B cell (primary cell): Measurements from ENCODE around the gene RPS5. TPM values are rescaled to one million over a fixed set of nuclear protein-coding genes. Genes with fewer than 3 reads are reported as not detected.

ENCODE experiments used
- ATAC-seq: fragments of 200-7000 bp; cut with Tn5 transposase; one replicate; pipeline ENCODE4 v1.10.0; 2021; ENCODE audit warnings: low read depth, mild to moderate bottlenecking, moderate number of reproducible peaks, moderate library complexity
- CTCF ChIA-PET: fragments of 350-600 bp; sonication (Branson Sonifier 250); formaldehyde crosslinking; loops from one replicate; lab custom pipeline; 2021; ENCODE audit warnings: antibody characterized with exemption, inconsistent platforms; lab: Charles Lee
- POLR2A ChIA-PET: fragments of 350-600 bp; sonication (Branson Sonifier 250); formaldehyde crosslinking; loops from one replicate; lab custom pipeline; 2021; ENCODE audit warnings: antibody characterized with exemption; lab: Charles Lee
- DNase-seq: peaks from one replicate; pipeline ENCODE4 v3.0.0; 2013
- H2AFZ ChIP-seq: 2 replicates; pipeline ENCODE4 v1.6.1; 2012; ENCODE audit warnings: mild to moderate bottlenecking, low read depth, low read length; ENCODE audit not compliant: insufficient read depth, poor library complexity, severe bottlenecking
- H3K27ac ChIP-seq, 2 donors: 1 replicate in 1 of 2; 2 replicates in 1 of 2; pipeline ENCODE4 v1.5.1; 2012 to 2013; ENCODE audit warnings: low read length in 2 of 2, mild to moderate bottlenecking in 2 of 2, moderate library complexity in 1 of 2
- H3K27me3 ChIP-seq, 4 experiments: fragments of 200-600 bp in 1 of 4; sonication (generic) in 1 of 4; replicated peaks in 1 of 4; 1 replicate in 2 of 4; 2 replicates in 2 of 4; pipeline versions ENCODE4 v1.6.1 to v1.7.0; 2013 to 2016; ENCODE audit warnings: low read length in 3 of 4, mild to moderate bottlenecking in 2 of 4, mixed read lengths in 1 of 4, moderate library complexity in 1 of 4; ENCODE audit not compliant: insufficient read depth in 4 of 4, control insufficient read depth in 3 of 4; ENCODE audit errors: control extremely low read depth in 1 of 4
- H3K36me3 ChIP-seq, 2 experiments: replicated peaks in 1 of 2; 1 replicate in 1 of 2; 2 replicates in 1 of 2; pipeline versions ENCODE4 v1.6.1 to v1.7.1; 2013; ENCODE audit warnings: low read length in 1 of 2; ENCODE audit not compliant: insufficient read depth in 2 of 2, control insufficient read depth in 1 of 2; ENCODE audit errors: control extremely low read depth in 1 of 2, extremely low read depth in 1 of 2
- H3K4me1 ChIP-seq, 2 donors: fragments of 200-600 bp in 1 of 2; sonication (generic) in 1 of 2; 1 replicate in 1 of 2; 2 replicates in 1 of 2; pipeline versions ENCODE4 v1.5.1 to v1.6.1; 2013 to 2017; ENCODE audit warnings: low read length in 2 of 2; ENCODE audit not compliant: control insufficient read depth in 2 of 2, insufficient read depth in 2 of 2
- H3K4me2 ChIP-seq: replicated peaks from 2 replicates; pipeline ENCODE3; 2012; ENCODE audit warnings: mild to moderate bottlenecking, low read depth, low read length; ENCODE audit not compliant: poor library complexity, severe bottlenecking
- H3K4me3 ChIP-seq, 5 experiments: fragments of 200-600 bp in 1 of 5; sonication (generic) in 1 of 5; 1 replicate in 3 of 5; 2 replicates in 2 of 5; pipeline versions ENCODE4 v1.5.1 to v1.7.0; 2011 to 2016; ENCODE audit warnings: low read length in 4 of 5, mild to moderate bottlenecking in 4 of 5, low read depth in 2 of 5, control low read depth in 1 of 5, moderate library complexity in 1 of 5; ENCODE audit not compliant: insufficient read depth in 1 of 5; ENCODE audit errors: control extremely low read depth in 1 of 5, extremely low read depth in 1 of 5
- H3K79me2 ChIP-seq: fragments of 200-600 bp; sonication (generic); one replicate; pipeline ENCODE4 v1.6.0; 2016; ENCODE audit warnings: low read length; ENCODE audit not compliant: control insufficient read depth, insufficient read depth
- H3K9ac ChIP-seq: fragments of 200-600 bp; sonication (generic); 2 replicates; pipeline ENCODE4 v1.6.1; 2017; ENCODE audit warnings: mild to moderate bottlenecking, low read length, moderate library complexity
- H3K9me3 ChIP-seq, 3 donors: one replicate each; pipeline versions ENCODE4 v1.6.1 to v1.7.1; 2013; ENCODE audit warnings: low read length in 2 of 3; ENCODE audit not compliant: control insufficient read depth in 2 of 3, insufficient read depth in 1 of 3; ENCODE audit errors: control extremely low read depth in 1 of 3
- H4K20me1 ChIP-seq: 2 replicates; pipeline ENCODE4 v1.6.0; 2012; ENCODE audit warnings: mild to moderate bottlenecking, low read length; ENCODE audit not compliant: insufficient read depth, control insufficient read depth, poor library complexity, severe bottlenecking
- H3K27ac Mint-ChIP-seq: one replicate; pipeline ENCODE4 v1.8.0; 2021; ENCODE audit warnings: mixed read lengths
- H3K27me3 Mint-ChIP-seq: one replicate; pipeline ENCODE4 v1.8.0; 2021; ENCODE audit warnings: mixed read lengths
- H3K4me1 Mint-ChIP-seq: one replicate; pipeline ENCODE4 v1.8.0; 2021; ENCODE audit warnings: mixed read lengths
- H3K4me3 Mint-ChIP-seq: one replicate; pipeline ENCODE4 v1.8.0; 2021; ENCODE audit warnings: mixed read lengths
- H3K9me3 Mint-ChIP-seq: one replicate; pipeline ENCODE4 v1.8.0; 2022; ENCODE audit warnings: mixed read lengths; ENCODE audit not compliant: insufficient read depth
- EZH2 ChIP-seq: IDR thresholded peaks from 2 replicates; pipeline ENCODE4 v1.6.1; 2012; ENCODE audit warnings: borderline replicate concordance, low read depth, mild to moderate bottlenecking, moderate library complexity, low read length; ENCODE audit not compliant: insufficient read depth, poor library complexity, severe bottlenecking
- whole genome bisulfite sequencing: methylation state at CpG from one replicate; pipeline ENCODE4 v1.1.5; 2013; ENCODE audit warnings: missing lambda C conversion rate; ENCODE audit not compliant: insufficient coverage; 5-methylcytosine and 5-hydroxymethylcytosine counted together
- intact Hi-C: fragments of 100-400 bp; cut with micrococcal nuclease; formaldehyde crosslinking; loops from one replicate; pipeline ENCODE4 v1.10.0; 2022
- polyA plus RNA-seq: library from polyadenylated mRNA; depleted of rRNA; stranded (reverse); fragments of >200 nt; gene quantifications from 2 replicates; pipeline ENCODE4 v1.2.3, GENCODE V29; 2012
- total RNA-seq, 2 donors: library from RNA; stranded (reverse); fragments of 120-200 nt in 1 of 2; gene quantifications; 1 replicate in 1 of 2; 2 replicates in 1 of 2; pipeline versions ENCODE4 v1.2.3 to v1.2.4, GENCODE V29; 2013 to 2022
- TF ChIP-seq, protein P1 (sequence below): fragments of 200-600 bp; IDR thresholded peaks from one replicate; pipeline ENCODE4 v1.8.0; 2022; ENCODE audit warnings: antibody characterized with exemption, mild to moderate bottlenecking

RPS5 gene
- total and polyA plus RNA-seq, 2 donors (not counting 1 experiment from before 2014, with no cell fraction given): 1,311 to 4,330 TPM

DNA sequence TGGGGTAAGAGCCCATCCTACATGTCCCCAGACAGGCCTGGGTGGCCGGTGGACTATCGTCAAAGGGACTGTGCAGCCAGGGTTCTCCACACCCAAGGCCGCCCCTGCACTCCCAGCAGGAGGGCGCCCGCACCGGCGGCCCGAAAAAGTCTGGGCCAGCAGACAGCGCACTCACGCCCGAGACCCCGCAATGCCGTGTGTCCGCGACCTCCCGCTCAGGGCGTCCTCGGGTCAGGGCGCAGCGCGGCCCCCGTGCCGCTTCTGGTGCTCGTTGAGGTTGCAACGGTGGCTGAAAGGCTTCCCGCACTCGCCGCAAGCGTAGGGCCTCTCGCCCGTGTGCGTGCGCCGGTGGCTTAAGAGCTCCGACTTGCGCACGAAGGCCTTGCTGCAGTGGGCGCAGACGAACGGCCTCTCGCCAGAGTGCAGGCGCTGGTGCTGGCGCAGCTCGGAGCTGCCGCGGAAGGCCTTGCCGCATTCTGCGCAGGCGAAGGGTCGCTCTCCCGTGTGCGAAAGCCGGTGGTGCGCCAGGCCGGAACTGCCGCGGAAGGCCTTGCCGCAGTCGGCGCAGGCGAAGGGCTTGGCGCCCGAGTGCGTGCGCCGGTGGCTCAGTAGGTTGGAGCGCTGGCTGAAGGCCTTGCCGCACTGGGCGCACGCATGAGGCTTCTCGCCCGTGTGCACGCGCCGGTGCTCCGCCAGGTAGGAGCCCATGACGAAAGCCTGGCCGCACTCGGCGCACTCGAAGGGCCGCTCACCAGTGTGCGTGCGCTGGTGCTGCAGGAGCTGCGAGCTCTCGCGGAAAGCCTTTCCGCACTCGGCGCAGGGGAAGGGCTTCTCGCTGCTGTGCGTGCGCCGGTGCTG is 30.9 kb upstream of the RPS5 start:
- 14% methylated on average over 94 of the region's 94 CpGs for WGBS
- CTCF ChIA-PET: no interaction called here
- Histone ChIP-seq H3K27ac (no peak overlapping the region), H3K9ac (peak overlapping the region; percentile 39), H3K4me2 (peak overlapping the region; percentile 79), H3K36me3 (no peaks in the 10 kb centered on the region), H3K9me3 (peaks cover 0 to 14% (median 0%) of the 10 kb centered on the region in 3 donors), H3K4me1 (peaks cover 14 to 22% of the 10 kb centered on the region in 2 donors), H2AFZ (peak overlapping the region; percentile 54), H3K4me3 (peak overlapping the region in 4 of 5 experiments; percentile 32 to 43 (median 39)), H4K20me1 (no peaks in the 10 kb centered on the region), H3K27me3 (peaks cover 0 to 19% (median 6%) of the 10 kb centered on the region in 4 experiments), H3K79me2 (no peaks in the 10 kb centered on the region)
- TF ChIP-seq, protein P1, sequence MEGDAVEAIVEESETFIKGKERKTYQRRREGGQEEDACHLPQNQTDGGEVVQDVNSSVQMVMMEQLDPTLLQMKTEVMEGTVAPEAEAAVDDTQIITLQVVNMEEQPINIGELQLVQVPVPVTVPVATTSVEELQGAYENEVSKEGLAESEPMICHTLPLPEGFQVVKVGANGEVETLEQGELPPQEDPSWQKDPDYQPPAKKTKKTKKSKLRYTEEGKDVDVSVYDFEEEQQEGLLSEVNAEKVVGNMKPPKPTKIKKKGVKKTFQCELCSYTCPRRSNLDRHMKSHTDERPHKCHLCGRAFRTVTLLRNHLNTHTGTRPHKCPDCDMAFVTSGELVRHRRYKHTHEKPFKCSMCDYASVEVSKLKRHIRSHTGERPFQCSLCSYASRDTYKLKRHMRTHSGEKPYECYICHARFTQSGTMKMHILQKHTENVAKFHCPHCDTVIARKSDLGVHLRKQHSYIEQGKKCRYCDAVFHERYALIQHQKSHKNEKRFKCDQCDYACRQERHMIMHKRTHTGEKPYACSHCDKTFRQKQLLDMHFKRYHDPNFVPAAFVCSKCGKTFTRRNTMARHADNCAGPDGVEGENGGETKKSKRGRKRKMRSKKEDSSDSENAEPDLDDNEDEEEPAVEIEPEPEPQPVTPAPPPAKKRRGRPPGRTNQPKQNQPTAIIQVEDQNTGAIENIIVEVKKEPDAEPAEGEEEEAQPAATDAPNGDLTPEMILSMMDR: no peak
- no peak for TF ChIP-seq EZH2
- no peaks in the 10 kb centered on the region for H3K9me3 Mint-ChIP-seq
- H3K27me3 Mint-ChIP-seq: peaks cover 3% of the 10 kb centered on the region
- no peak overlapping the region for H3K27ac Mint-ChIP-seq
- peaks cover 16% of the 10 kb centered on the region for H3K4me1 Mint-ChIP-seq
- peak; percentile 54 for ATAC-seq
- POLR2A ChIA-PET: interaction anchor here (1.4 kb wide), 1 partner anchor 9 kb away, joined by 7 read pairs; no protein-coding TSS in a partner anchor
- H3K4me3 Mint-ChIP-seq: peak overlapping the region; percentile 57
- peak; percentile 62 for DNase-seq
- intact Hi-C loops: no loop called here
